Ramos (cell line): Measurements from ENCODE around the gene KRT86.
"Not testable (repeated sequence)": the region's sequence is repeated elsewhere in the genome, so short reads cannot be mapped to it uniquely, and the experiment has no call there.

ENCODE experiments used
- in situ Hi-C: fragments of 300-500 bp; cut with MboI; formaldehyde crosslinking; loops from one replicate; pipeline ENCODE4 v1.14.3; 2022; ENCODE audit warnings: low sequenced_read_pairs; ENCODE audit not compliant: unreplicated experiment

The KRT86 gene

DNA sequence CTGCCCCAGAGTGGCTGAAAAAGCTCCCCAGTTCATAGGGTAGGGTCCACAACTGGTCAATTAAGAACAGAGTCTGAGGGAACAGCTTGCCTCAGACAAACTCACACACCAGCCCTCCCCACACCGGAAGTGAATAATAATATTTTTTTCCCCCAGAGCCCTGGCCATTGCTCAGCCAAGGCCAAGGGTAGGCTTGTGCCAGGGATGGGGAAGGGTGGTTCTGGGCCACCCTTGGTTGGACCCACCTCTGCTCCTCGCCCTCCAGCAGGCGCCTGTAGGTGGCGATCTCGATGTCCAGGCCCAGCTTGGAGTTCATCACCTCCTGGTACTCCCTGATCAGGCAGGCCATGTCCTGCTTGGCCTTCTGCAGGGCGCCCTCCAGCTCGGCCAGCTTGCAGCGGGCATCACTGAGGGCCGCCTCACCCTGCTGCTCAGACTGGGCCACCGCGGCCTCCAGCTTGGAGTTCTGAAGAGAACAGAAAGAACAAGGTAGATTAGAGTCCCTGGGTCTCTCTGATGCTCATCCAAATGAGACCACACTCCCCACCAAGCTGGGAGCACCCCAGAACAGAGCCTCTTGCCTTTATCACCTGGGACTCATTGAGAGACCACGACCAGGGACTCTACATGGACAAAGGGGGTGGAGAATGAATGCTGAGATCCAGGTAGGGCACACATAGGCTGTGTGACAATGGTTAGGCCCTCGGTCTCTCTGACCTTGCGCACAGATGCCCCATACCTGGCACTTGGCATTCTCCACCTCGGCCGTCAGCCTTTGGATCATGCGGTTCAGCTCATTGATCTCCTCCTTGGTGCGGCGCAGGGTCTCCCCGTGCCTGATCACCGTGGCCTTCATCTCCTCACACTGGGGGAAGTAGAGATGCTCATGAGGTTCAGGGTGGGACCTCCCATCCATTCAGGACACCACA is 12.7 kb downstream of the KRT86 start:
- in situ Hi-C loops: not testable (repeated sequence)

- in situ Hi-C loops: not testable (repeated sequence)
These were observed 13.7 kb downstream of the KRT86 start for GRCh38 chr12:52287816-52288805.

- in situ Hi-C loops: not testable (repeated sequence)
These were observed 16.2 kb downstream of the KRT86 start for GRCh38 chr12:52290483-52291134.

DNA sequence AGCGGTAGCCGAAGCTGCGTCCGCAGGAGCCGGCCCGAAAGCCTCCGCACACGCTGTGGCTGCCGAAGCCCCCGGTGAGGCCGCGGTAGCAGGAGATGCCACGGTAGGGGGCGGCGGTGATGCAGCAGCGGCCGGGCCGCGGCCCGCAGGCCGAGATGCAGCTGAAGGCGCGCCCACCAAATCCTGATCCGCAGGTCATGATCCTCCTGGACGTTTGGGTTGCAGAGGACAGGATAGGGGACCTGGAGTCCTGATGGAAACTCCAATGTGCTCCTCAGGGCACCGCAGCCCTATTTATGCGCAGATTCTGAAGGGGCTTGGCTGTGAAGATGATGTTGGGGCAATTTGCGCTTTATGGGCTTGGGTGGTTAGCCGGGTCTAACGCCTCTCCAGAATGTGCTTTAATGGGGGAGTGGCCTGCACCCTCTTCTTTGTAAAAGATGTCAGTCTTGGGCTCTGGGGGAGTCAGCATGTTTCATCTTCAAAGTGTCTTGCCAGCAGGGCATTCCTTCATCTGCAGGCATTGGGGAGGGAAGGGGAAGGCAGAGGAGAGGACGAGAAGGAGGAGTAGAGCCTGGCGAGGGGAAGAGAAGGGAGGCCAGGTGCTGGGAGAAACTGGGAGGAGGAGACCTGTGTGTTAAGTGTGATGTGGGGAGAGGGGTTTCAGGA is 17.0 kb downstream of the KRT86 start, which contains the start of gene KRT81:
Gene KRT81 (minus strand): TSS at position 268 of the 669 bp plus-strand sequence. CDS start 69 bp downstream, at position 199.
- in situ Hi-C loops: no loop called here

GRCh38 chr12:52293926-52294325 is 19.5 kb downstream of the KRT86 start:
- in situ Hi-C loops: no loop called here

- in situ Hi-C loops: no loop called here
These were observed 20.4 kb downstream of the KRT86 start for GRCh38 chr12:52294803-52295202.

DNA sequence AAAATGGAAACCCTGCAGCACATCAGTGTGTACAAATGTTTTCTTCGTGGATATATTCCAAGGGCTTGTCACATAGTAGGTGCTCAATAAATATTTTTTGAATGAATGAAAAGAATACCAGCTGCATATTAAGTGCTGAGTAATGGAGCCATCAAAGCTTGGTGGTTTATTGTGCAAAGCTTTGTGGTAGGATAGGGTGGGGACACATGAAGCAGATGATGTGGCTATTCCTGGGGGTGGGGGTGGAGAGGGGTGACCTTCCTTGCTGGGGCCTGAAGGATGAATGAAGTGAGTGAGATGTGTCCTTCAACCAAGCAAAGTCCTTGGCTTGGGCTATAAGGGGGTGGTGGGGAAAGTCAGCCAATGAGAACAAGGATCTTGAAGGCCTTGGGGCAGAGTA is 21.2 kb downstream of the KRT86 start:
- in situ Hi-C loops: no loop called here

GRCh38 chr12:52296572-52297215 is 22.2 kb downstream of the KRT86 start:
- in situ Hi-C loops: no loop called here

- in situ Hi-C loops: no loop called here
These were observed 24.3 kb downstream of the KRT86 start for GRCh38 chr12:52298677-52299190.

GRCh38 chr12:52300796-52301691 is 26.6 kb downstream of the KRT86 start:
- in situ Hi-C loops: no loop called here

GRCh38 chr12:52301721-52302120 is 27.3 kb downstream of the KRT86 start:
- in situ Hi-C loops: not testable (repeated sequence)

DNA sequence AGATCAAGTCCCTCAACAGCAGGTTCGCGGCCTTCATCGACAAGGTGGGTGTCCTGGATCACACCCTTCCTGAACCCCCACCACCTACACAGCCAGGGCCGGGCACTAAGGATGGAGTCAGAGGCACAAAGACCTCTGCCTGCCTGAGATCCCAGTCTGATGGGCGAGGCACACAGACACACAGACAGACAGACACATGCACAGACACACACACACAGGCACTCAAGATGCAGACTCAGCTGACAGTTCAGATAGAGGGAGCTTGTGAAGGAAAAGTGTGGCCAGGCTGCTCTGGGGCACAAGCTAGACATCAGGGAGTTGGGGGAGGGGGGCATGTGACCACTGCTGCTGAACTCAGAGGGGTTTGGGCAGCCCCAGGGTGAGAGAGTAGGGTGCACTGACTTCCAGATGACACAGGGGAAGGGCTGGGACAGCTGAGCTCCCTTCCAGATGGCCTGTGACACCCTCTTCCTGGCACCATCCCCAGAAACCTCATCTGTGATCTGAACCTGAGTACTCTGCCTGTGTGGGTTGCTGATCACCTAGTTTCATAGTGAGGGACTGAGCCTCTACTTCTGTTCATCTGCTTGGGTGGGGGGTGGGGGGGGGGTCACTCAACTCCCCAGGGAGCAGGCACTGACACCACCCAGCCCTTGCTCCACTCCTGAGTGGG is 27.9 kb downstream of the KRT86 start:
- in situ Hi-C loops: not testable (repeated sequence)

GRCh38 chr12:52304941-52305411 is 30.5 kb downstream of the KRT86 start:
- in situ Hi-C loops: not testable (repeated sequence)

GRCh38 chr12:52305921-52306705 is 31.7 kb downstream of the KRT86 start:
- in situ Hi-C loops: no loop called here

- in situ Hi-C loops: no loop called here
These were observed 32.3 kb downstream of the KRT86 start for GRCh38 chr12:52306731-52307130.
